Stomach (tissue), 9 donors: ENCODE measurements around the gene GCKR. TPM values are rescaled to one million over a fixed set of nuclear protein-coding genes. Genes with fewer than 3 reads are reported as not detected.
"Not testable (repeated sequence)": the region's sequence is repeated elsewhere in the genome, so short reads cannot be mapped to it uniquely, and the experiment has no call there.

Experiments used
- DNase-seq, 2 donors: peaks; one replicate each; pipeline versions ENCODE4 v3.0.0 to v3.0.0-alpha.2; 2013 to 2019
- H3K27ac ChIP-seq, 5 donors: fragments of 200-600 bp in 4 of 5; sonication (generic) in 4 of 5; one replicate each; pipeline ENCODE4 v1.5.1; 2013 to 2019; ENCODE audit warnings: mild to moderate bottlenecking in 1 of 5, moderate library complexity in 1 of 5
- H3K27me3 ChIP-seq, 3 donors: fragments of 200-600 bp; sonication (generic); one replicate each; pipeline ENCODE4 v1.5.1; 2017 to 2019; ENCODE audit warnings: mixed run types in 1 of 3
- H3K36me3 ChIP-seq, 4 donors: fragments of 200-600 bp; sonication (generic); 1 replicate in 3 of 4; 2 replicates in 1 of 4; pipeline ENCODE4 v1.5.1; 2016 to 2019
- H3K4me1 ChIP-seq, 4 donors: fragments of 200-600 bp; sonication (generic); one replicate each; pipeline ENCODE4 v1.5.1; 2016 to 2019
- H3K4me3 ChIP-seq, 4 donors: fragments of 200-600 bp; sonication (generic) in 3 of 4; one replicate each; pipeline ENCODE4 v1.5.1; 2016 to 2019; ENCODE audit warnings: mild to moderate bottlenecking in 1 of 4
- H3K9me3 ChIP-seq, 4 donors: fragments of 200-600 bp; sonication (generic); one replicate each; pipeline ENCODE4 v1.5.1; 2016 to 2019
- CTCF ChIP-seq, 7 experiments: fragments of 450-650 bp in 4 of 7; fragments of 200-600 bp in 3 of 7; sonication (generic) in 3 of 7; IDR thresholded peaks; one replicate each; pipeline ENCODE4 v1.5.1; 2016 to 2019; ENCODE audit warnings: antibody characterized with exemption in 7 of 7, control low read depth in 2 of 7, mild to moderate bottlenecking in 1 of 7
- EP300 ChIP-seq: sonication (generic); formaldehyde crosslinking; IDR thresholded peaks from one replicate; pipeline ENCODE4 v1.6.1; 2017; ENCODE audit warnings: antibody characterized with exemption
- POLR2A ChIP-seq, 4 donors: fragments of 450-650 bp; IDR thresholded peaks; one replicate each; pipeline ENCODE4 v1.6.1; 2016; ENCODE audit warnings: antibody characterized with exemption in 4 of 4, control low read depth in 2 of 4, mild to moderate bottlenecking in 1 of 4, moderate library complexity in 1 of 4
- POLR2AphosphoS5 ChIP-seq, 3 donors: sonication (generic); formaldehyde crosslinking; IDR thresholded peaks; one replicate each; pipeline ENCODE4 v1.6.1; 2016; ENCODE audit warnings: antibody characterized with exemption in 3 of 3
- WGBS, 5 donors: extraction: QIAGEN DNeasy Blood & Tissue Kit in 3 of 5; methylation state at CpG; one replicate each; pipeline versions ENCODE4 v1.1.5 to v1.1.7; 2013 to 2018; 5-methylcytosine and 5-hydroxymethylcytosine counted together
- intact Hi-C: fragments of 100-400 bp; cut with DNase I; formaldehyde crosslinking; loops from one replicate; pipeline ENCODE4 v1.15.1; 2023; ENCODE audit warnings: low total_unique reads
- polyA plus RNA-seq, 3 donors: library from polyadenylated mRNA; stranded (reverse); fragments of 200-250 nt; gene quantifications; one replicate each; pipeline ENCODE4 v1.2.3, GENCODE V29; 2013
- total RNA-seq, 5 donors: library from RNA; depleted of rRNA; stranded (reverse); fragments of >200 nt; gene quantifications; one replicate each; pipeline versions ENCODE4 v1.1.0 to v1.2.3, GENCODE V29; 2014 to 2016
- donor health status: healthy with polysubstance abuse.
- donor health status: Bipolar disorder and iron deficiency.
- donor health status: healthy.

Gene GCKR
- total and polyA plus RNA-seq, 8 donors = 1.2 to 45.5 (median 13.4) TPM; not detected in 1

DNA sequence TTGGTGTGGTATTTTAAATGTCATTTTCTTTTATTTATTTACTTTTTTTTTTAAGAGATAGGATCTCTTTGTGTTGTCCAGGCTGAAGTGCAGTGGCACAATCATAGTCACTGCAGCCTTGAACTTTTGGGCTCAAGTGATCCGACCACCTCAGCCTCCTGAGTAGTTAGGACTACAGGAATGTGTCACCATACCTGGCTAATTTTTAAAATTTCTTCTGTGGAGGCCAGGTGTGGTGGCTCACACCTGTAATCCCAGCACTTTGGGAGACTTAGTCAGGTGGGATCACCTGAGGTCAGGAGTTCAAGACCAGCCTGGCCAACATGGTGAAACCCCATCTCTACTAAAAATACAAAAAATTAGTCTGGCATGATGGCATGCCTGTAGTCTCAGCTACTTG, 52.7 kb downstream of the GCKR start:
- H3K27ac ChIP-seq = no peak overlapping the region
- intact Hi-C loops = no loop called here
- H3K4me3 ChIP-seq = no peak overlapping the region
- H3K27me3 ChIP-seq = no peaks in the 10 kb centered on the region
- no peaks in the 10 kb centered on the region for H3K4me1 ChIP-seq
- no peaks in the 10 kb centered on the region for H3K36me3 ChIP-seq
- TF ChIP-seq EP300 (no peak), POLR2AphosphoS5 (IDR thresholded peaks at IDR 0.05) (no peak), POLR2A (IDR thresholded peaks at IDR 0.05) (no peak), CTCF (IDR thresholded peaks at IDR 0.05) (no peak)
- 57 to 74% (median 68%) methylated on average over 1 of the region's 1 CpG for WGBS, 5 donors
- peaks cover 0 to 4% (median 0%) of the 10 kb centered on the region in 4 donors for H3K9me3 ChIP-seq
- DNase-seq = no peak

DNA sequence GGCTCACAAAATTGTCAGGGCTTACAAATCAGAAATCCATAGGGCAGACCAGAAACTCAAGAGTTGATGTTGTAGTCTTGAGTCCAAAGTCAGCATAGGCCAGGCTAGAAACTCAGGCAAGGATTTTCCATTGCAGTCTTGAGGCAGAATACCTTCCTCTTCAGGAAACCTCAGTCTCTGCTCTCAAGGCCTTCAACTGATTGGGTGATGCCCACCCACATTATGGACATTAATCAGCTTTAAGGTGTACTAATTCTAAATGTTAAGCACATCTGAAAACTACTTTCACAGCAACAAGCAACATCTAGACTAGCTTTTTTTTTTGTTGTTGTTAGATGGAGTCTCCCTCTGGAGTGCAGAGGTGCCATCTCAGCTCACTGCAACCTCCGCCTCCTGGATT, 54.9 kb downstream of the GCKR start:
- intact Hi-C loops = no loop called here
- Histone ChIP-seq H3K27ac (no peak overlapping the region), H3K4me1 (no peaks in the 10 kb centered on the region), H3K4me3 (no peak overlapping the region), H3K36me3 (no peaks in the 10 kb centered on the region), H3K27me3 (peaks cover 0 to 4% (median 0%) of the 10 kb centered on the region in 3 donors), H3K9me3 (no peaks in the 10 kb centered on the region)
- 94 to 100% (median 97%) methylated on average over 1 of the region's 1 CpG for WGBS, 5 donors
- TF ChIP-seq EP300 (no peak), POLR2A (IDR thresholded peaks at IDR 0.05) (no peak), POLR2AphosphoS5 (IDR thresholded peaks at IDR 0.05) (no peak), CTCF (IDR thresholded peaks at IDR 0.05) (no peak)
- no peak for DNase-seq

GRCh38 chr2:27552941-27553340, 56.3 kb downstream of the GCKR start:
- WGBS, 5 donors = 32 to 61% (median 54%) methylated on average over 2 of the region's 2 CpGs
- Histone ChIP-seq H3K36me3 (no peaks in the 10 kb centered on the region), H3K4me1 (no peaks in the 10 kb centered on the region), H3K4me3 (no peak overlapping the region), H3K27ac (no peak overlapping the region), H3K27me3 (peaks cover 0 to 4% (median 0%) of the 10 kb centered on the region in 3 donors), H3K9me3 (no peaks in the 10 kb centered on the region)
- intact Hi-C loops = no loop called here
- DNase-seq = no peak
- TF ChIP-seq EP300 (no peak), CTCF (IDR thresholded peaks at IDR 0.05) (no peak), POLR2A (IDR thresholded peaks at IDR 0.05) (no peak), POLR2AphosphoS5 (IDR thresholded peaks at IDR 0.05) (no peak)

GRCh38 chr2:27554451-27554850, 57.8 kb downstream of the GCKR start:
- H3K27me3 ChIP-seq, H3K4me3 ChIP-seq, H3K9me3 ChIP-seq, DNase-seq, H3K27ac ChIP-seq, intact Hi-C loops, H3K4me1 ChIP-seq, H3K36me3 ChIP-seq: not testable (repeated sequence)
- 80 to 91% (median 83%) methylated on average over 3 of the region's 3 CpGs for WGBS, 5 donors

DNA sequence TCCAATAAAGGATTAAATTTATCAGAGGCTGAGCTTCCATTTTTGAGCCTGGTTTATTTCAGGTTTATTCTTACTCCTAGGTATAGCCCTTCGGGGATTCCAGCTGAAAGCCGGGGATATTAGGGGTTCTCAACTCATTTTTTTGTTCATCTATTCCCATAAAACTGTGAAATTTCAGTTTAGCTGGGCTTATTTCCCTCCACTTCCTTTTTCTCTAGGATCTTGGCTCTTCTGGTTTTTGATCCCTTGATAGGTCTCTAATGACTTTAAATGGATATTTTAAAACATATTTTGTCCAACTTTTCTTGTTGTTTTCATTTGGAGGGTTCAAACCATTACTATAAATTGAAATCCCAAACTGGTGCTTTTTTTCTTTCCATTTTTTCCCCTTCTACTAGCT, 62.6 kb downstream of the GCKR start:
- H3K27me3 ChIP-seq = peaks cover 0 to 24% (median 0%) of the 10 kb centered on the region in 3 donors
- 81 to 90% (median 87%) methylated on average over 2 of the region's 2 CpGs for WGBS, 5 donors

More for the DNA sequence above, 62.6 kb downstream of the GCKR start:
- TF ChIP-seq EP300 (no peak), CTCF (IDR thresholded peaks at IDR 0.05) (no peak)
- no peak overlapping the region for H3K4me3 ChIP-seq
- no peaks in the 10 kb centered on the region for H3K36me3 ChIP-seq
- no peak overlapping the region for H3K27ac ChIP-seq
- no peaks in the 10 kb centered on the region for H3K9me3 ChIP-seq
- intact Hi-C loops = no loop called here
- DNase-seq = no peak
- no peaks in the 10 kb centered on the region for H3K4me1 ChIP-seq
